IMR-90 (cell line): ENCODE measurements around the gene DEUP1. TPM values are rescaled to one million over a fixed set of nuclear protein-coding genes. Genes with fewer than 3 reads are reported as not detected.

ENCODE experiments used
- ATAC-seq: fragments of 200-7000 bp; cut with Tn5 transposase; 2 replicates; pipeline ENCODE4 v1.9.1; 2020; ENCODE audit warnings: low read depth, mild to moderate bottlenecking, moderate library complexity
- BruUV-seq: library from RNA; stranded (reverse); fragments of 400-500 nt; replicated peaks from 2 replicates; lab custom pipeline; 2021; lab: Mats Ljungman, UMichigan
- CTCF ChIA-PET: fragments of 300-600 bp; formaldehyde crosslinking; extraction: SDS; loops from one replicate; lab custom pipeline; 2021; ENCODE audit warnings: antibody characterized with exemption; lab: Yijun Ruan, JAX
- POLR2A ChIA-PET: fragments of 300-600 bp; sonication (Branson Sonifier 250); formaldehyde crosslinking; loops from one replicate; lab custom pipeline; 2022; ENCODE audit warnings: antibody characterized with exemption; ENCODE audit not compliant: unreplicated experiment; lab: Charles Lee
- DNase-seq: peaks from one replicate; pipeline ENCODE4 v3.0.0; 2013
- H2AFZ ChIP-seq: replicated peaks from 2 replicates; pipeline ENCODE3; 2013; ENCODE audit warnings: low read length, mild to moderate bottlenecking; ENCODE audit not compliant: poor library complexity
- H2AK5ac ChIP-seq: 2 replicates; pipeline ENCODE4 v1.6.1; 2013; ENCODE audit warnings: low read depth, low read length, inconsistent platforms
- H2AK9ac ChIP-seq: replicated peaks from 2 replicates; pipeline ENCODE3; 2013; ENCODE audit warnings: mild to moderate bottlenecking, low read depth, low read length, moderate library complexity; ENCODE audit not compliant: poor library complexity
- H2BK120ac ChIP-seq: 2 replicates; pipeline ENCODE4 v1.6.1; 2013; ENCODE audit warnings: low read depth, low read length, inconsistent platforms
- H2BK15ac ChIP-seq: 3 replicates; pipeline ENCODE4 v1.6.1; 2013; ENCODE audit warnings: low read depth, low read length, inconsistent platforms
- H2BK20ac ChIP-seq: 2 replicates; pipeline ENCODE4 v1.6.1; 2013; ENCODE audit warnings: low read depth, mild to moderate bottlenecking, inconsistent platforms, low read length, moderate library complexity
- H2BK5ac ChIP-seq: 2 replicates; pipeline ENCODE4 v1.6.1; 2013; ENCODE audit warnings: mild to moderate bottlenecking, low read depth, low read length, inconsistent platforms; ENCODE audit not compliant: poor library complexity, severe bottlenecking
- H3K14ac ChIP-seq: replicated peaks from 2 replicates; pipeline ENCODE4 v1.6.1; 2013; ENCODE audit warnings: low read depth, low read length, inconsistent platforms
- H3K18ac ChIP-seq: 2 replicates; pipeline ENCODE4 v1.6.1; 2013; ENCODE audit warnings: low read depth, low read length, control low read depth
- H3K23ac ChIP-seq: 2 replicates; pipeline ENCODE4 v1.6.1; 2013; ENCODE audit warnings: low read depth, low read length, inconsistent platforms
- H3K27ac ChIP-seq: 2 replicates; pipeline ENCODE4 v1.5.1; 2013; ENCODE audit warnings: mild to moderate bottlenecking, control low read depth, low read length; ENCODE audit not compliant: insufficient read depth
- H3K27me3 ChIP-seq: 2 replicates; pipeline ENCODE4 v1.6.1; 2013; ENCODE audit warnings: low read length; ENCODE audit not compliant: control insufficient read depth, insufficient read depth
- H3K36me3 ChIP-seq: 2 replicates; pipeline ENCODE4 v1.6.1; 2013; ENCODE audit warnings: low read length, mixed read lengths; ENCODE audit not compliant: control insufficient read depth, insufficient read depth
- H3K4ac ChIP-seq: 2 replicates; pipeline ENCODE4 v1.6.1; 2013; ENCODE audit warnings: low read depth, low read length, inconsistent platforms
- H3K4me1 ChIP-seq: 2 replicates; pipeline ENCODE4 v1.6.1; 2013; ENCODE audit warnings: low read length, mixed read lengths; ENCODE audit not compliant: control insufficient read depth, insufficient read depth
- H3K4me2 ChIP-seq: 2 replicates; pipeline ENCODE4 v1.6.1; 2013; ENCODE audit warnings: low read depth, mild to moderate bottlenecking, control low read depth, low read length, moderate library complexity
- H3K4me3 ChIP-seq: 2 replicates; pipeline ENCODE4 v1.5.1; 2013; ENCODE audit warnings: low read depth, mild to moderate bottlenecking, control low read depth, low read length, moderate library complexity; ENCODE audit not compliant: insufficient read depth
- H3K56ac ChIP-seq: 2 replicates; pipeline ENCODE4 v1.6.1; 2013; ENCODE audit warnings: low read length, inconsistent platforms; ENCODE audit not compliant: insufficient read depth; ENCODE audit errors: extremely low read depth
- H3K79me1 ChIP-seq, 2 experiments: 2 replicates each; pipeline ENCODE4 v1.6.1; 2013; ENCODE audit warnings: low read length in 2 of 2, inconsistent platforms in 1 of 2, low read depth in 1 of 2
- H3K9ac ChIP-seq: 2 replicates; pipeline ENCODE4 v1.6.1; 2013; ENCODE audit warnings: low read depth, low read length, control low read depth
- H3K9me1 ChIP-seq: 2 replicates; pipeline ENCODE4 v1.6.1; 2013; ENCODE audit warnings: low read length, inconsistent platforms; ENCODE audit not compliant: insufficient read depth
- H3K9me3 ChIP-seq: 2 replicates; pipeline ENCODE4 v1.6.1; 2013; ENCODE audit warnings: low read length; ENCODE audit not compliant: control insufficient read depth, insufficient read depth
- H4K20me1 ChIP-seq: 2 replicates; pipeline ENCODE4 v1.6.1; 2013; ENCODE audit warnings: low read length, inconsistent platforms; ENCODE audit not compliant: insufficient read depth
- H4K5ac ChIP-seq: 2 replicates; pipeline ENCODE4 v1.6.1; 2013; ENCODE audit warnings: mild to moderate bottlenecking, low read depth, low read length, control low read depth
- H4K8ac ChIP-seq, 2 experiments: 2 replicates each; pipeline ENCODE4 v1.6.1; 2013; ENCODE audit warnings: low read depth in 2 of 2, low read length in 2 of 2, control low read depth in 1 of 2, inconsistent platforms in 1 of 2
- H4K91ac ChIP-seq: 2 replicates; pipeline ENCODE4 v1.6.1; 2013; ENCODE audit warnings: low read depth, low read length, inconsistent platforms; ENCODE audit not compliant: insufficient read depth
- BHLHE40 ChIP-seq: fragments of 150-350 bp; IDR thresholded peaks from 2 replicates; pipeline ENCODE4 v1.6.1; 2016; ENCODE audit warnings: mild to moderate bottlenecking, low read depth, low read length
- CEBPB ChIP-seq: IDR thresholded peaks from 2 replicates; pipeline ENCODE4 v1.6.1; 2012; ENCODE audit warnings: low read depth, low read length, improper control_type of control experiment
- CHD1 ChIP-seq: IDR thresholded peaks from 2 replicates; pipeline ENCODE4 v1.6.1; 2012; ENCODE audit warnings: low read depth, low read length, improper control_type of control experiment
- CTCF ChIP-seq: conservative IDR thresholded peaks from 2 replicates; pipeline ENCODE4 v1.5.1; 2012; ENCODE audit warnings: mild to moderate bottlenecking, low read depth, low read length, improper control_type of control experiment
- ELK1 ChIP-seq: fragments of 150-350 bp; IDR thresholded peaks from 2 replicates; pipeline ENCODE4 v1.6.1; 2016; ENCODE audit warnings: low read depth, mild to moderate bottlenecking, low read length, moderate library complexity, borderline replicate concordance
- FOS ChIP-seq: fragments of 150-350 bp; IDR thresholded peaks from 2 replicates; pipeline ENCODE4 v1.6.1; 2016; ENCODE audit warnings: low read depth, low read length
- MAFK ChIP-seq: IDR thresholded peaks from 2 replicates; pipeline ENCODE4 v1.6.1; 2012; ENCODE audit warnings: low read depth, low read length, improper control_type of control experiment
- NFE2L2 ChIP-seq: fragments of 150-350 bp; IDR thresholded peaks from 2 replicates; pipeline ENCODE4 v1.6.1; 2016; ENCODE audit warnings: low read depth, mild to moderate bottlenecking, low read length
- POLR2A ChIP-seq: IDR thresholded peaks from 2 replicates; pipeline ENCODE4 v1.6.1; 2012; ENCODE audit warnings: mild to moderate bottlenecking, low read depth, low read length
- RAD21 ChIP-seq: IDR thresholded peaks from 2 replicates; pipeline ENCODE4 v1.6.1; 2012; ENCODE audit warnings: low read length, improper control_type of control experiment
- RCOR1 ChIP-seq: IDR thresholded peaks from 2 replicates; pipeline ENCODE4 v1.6.1; 2012; ENCODE audit warnings: mild to moderate bottlenecking, low read length, improper control_type of control experiment; ENCODE audit not compliant: insufficient replicate concordance
- RFX5 ChIP-seq: IDR thresholded peaks from 2 replicates; pipeline ENCODE4 v1.8.0; 2012; ENCODE audit warnings: low read depth, mild to moderate bottlenecking, low read length, moderate library complexity
- SMC3 ChIP-seq: fragments of 150-350 bp; IDR thresholded peaks from 2 replicates; pipeline ENCODE4 v1.6.1; 2016; ENCODE audit warnings: low read depth, mild to moderate bottlenecking, antibody characterized with exemption, low read length, moderate library complexity
- USF2 ChIP-seq: fragments of 150-350 bp; IDR thresholded peaks from 2 replicates; pipeline ENCODE4 v1.6.1; 2017; ENCODE audit warnings: mild to moderate bottlenecking, antibody characterized with exemption, low read length, low read depth
- whole genome bisulfite sequencing, 2 experiments: methylation state at CpG; one replicate each; pipeline versions ENCODE4 v1.1.5 to v1.1.7; 2013; ENCODE audit warnings: missing lambda C conversion rate in 2 of 2; ENCODE audit not compliant: insufficient read length in 1 of 2; ENCODE audit errors: extremely low coverage in 2 of 2; 5-methylcytosine and 5-hydroxymethylcytosine counted together
- dilution Hi-C: fragments of 300-500 bp; cut with HindIII; formaldehyde crosslinking; loops from one replicate; pipeline ENCODE4 v1.14.3; 2018; ENCODE audit warnings: low sequenced_read_pairs; ENCODE audit not compliant: unreplicated experiment
- in situ Hi-C: fragments of 300-500 bp; cut with MboI; formaldehyde crosslinking; loops from 3 replicates; pipeline ENCODE4 v1.14.3; 2019; ENCODE audit warnings: low sequenced_read_pairs, inconsistent platforms, mixed read lengths
- intact Hi-C: fragments of 100-400 bp; cut with micrococcal nuclease; formaldehyde crosslinking; loops from 2 replicates; pipeline ENCODE4 v1.10.0; 2022
- polyA plus RNA-seq, 3 experiments: library from polyadenylated mRNA; depleted of rRNA; stranded (reverse); fragments of >200 nt; gene quantifications; 2 replicates each; pipeline ENCODE4 v1.2.3, GENCODE V29; 2012; ENCODE audit warnings: low replicate concordance in 1 of 3
- total RNA-seq: library from RNA; depleted of rRNA; stranded (reverse); fragments of >200 nt; gene quantifications from 2 replicates; pipeline ENCODE4 v1.2.3, GENCODE V29; 2012

DEUP1 gene
- total and polyA plus RNA-seq, 2 of the 4 experiments (the other 2 are of a cell fraction): not detected

- BruUV-seq: no TSS peak
- no peak overlapping the region for H3K23ac ChIP-seq
- in situ Hi-C loops: no loop called here
- no peak overlapping the region for H3K56ac ChIP-seq
- no peak overlapping the region for H2BK20ac ChIP-seq
- CTCF ChIA-PET: interaction anchor here (0.6 kb wide), 1 partner anchor 808 kb away, joined by 3 read pairs; no protein-coding TSS in a partner anchor
- H3K4me2 ChIP-seq: no peak overlapping the region
- ATAC-seq (no peak), DNase-seq (no peak)
- WGBS, 2 experiments: no CpG with 5 or more reads among the region's 3 CpGs
- no peak overlapping the region for H3K18ac ChIP-seq
- H3K27ac ChIP-seq: no peak overlapping the region
- no peak overlapping the region for H3K4me3 ChIP-seq
- dilution Hi-C loops: no loop called here
- H2BK120ac ChIP-seq: no peak overlapping the region
- H3K9me3 ChIP-seq: no peaks in the 10 kb centered on the region
- H3K9ac ChIP-seq: no peak overlapping the region
- TF ChIP-seq SMC3 (no peak), POLR2A (no peak), RFX5 (no peak), CEBPB (no peak), MAFK (no peak), ELK1 (no peak), RAD21 (no peak), FOS (no peak), USF2 (no peak), BHLHE40 (no peak), CTCF (no peak), NFE2L2 (no peak), RCOR1 (no peak), CHD1 (no peak)
- no peak overlapping the region for H2AK9ac ChIP-seq
- no peak overlapping the region for H2BK15ac ChIP-seq
- H2BK5ac ChIP-seq: no peak overlapping the region
- H3K36me3 ChIP-seq: no peaks in the 10 kb centered on the region
- no peaks in the 10 kb centered on the region for H3K27me3 ChIP-seq
- no peak overlapping the region for H2AFZ ChIP-seq
- intact Hi-C loops: no loop called here
- H4K8ac ChIP-seq: no peak overlapping the region
- no peaks in the 10 kb centered on the region for H4K20me1 ChIP-seq
- no peaks in the 10 kb centered on the region for H3K79me1 ChIP-seq
- no peak overlapping the region for H3K4ac ChIP-seq
- no peak overlapping the region for H4K5ac ChIP-seq
- H2AK5ac ChIP-seq: no peak overlapping the region
- no peaks in the 10 kb centered on the region for H3K4me1 ChIP-seq
- no peak overlapping the region for H3K14ac ChIP-seq
- no peaks in the 10 kb centered on the region for H3K9me1 ChIP-seq
- H4K91ac ChIP-seq: no peak overlapping the region
- POLR2A ChIA-PET: no interaction called here
Measured at GRCh38 chr11:93392867-93393266, 62.3 kb downstream of the DEUP1 start.
